GM12878 (cell line): ENCODE data around the gene EHD1. TPM values are rescaled to one million over a fixed set of nuclear protein-coding genes. Genes with fewer than 3 reads are reported as not detected.

ENCODE experiments used
- ATAC-seq: fragments of 200-7000 bp; cut with Tn5 transposase; 3 replicates; pipeline ENCODE4 v1.9.1; 2020; ENCODE audit warnings: mild to moderate bottlenecking, moderate library complexity
- BruUV-seq: library from RNA; stranded (reverse); fragments of 400-500 nt; replicated peaks from 2 replicates; lab custom pipeline; 2021; lab: Mats Ljungman, UMichigan
- CTCF ChIA-PET: fragments of 300-600 bp; sonication (Branson Sonifier 250); formaldehyde crosslinking; extraction: SDS; loops from one replicate; lab custom pipeline; 2021; ENCODE audit warnings: inconsistent platforms; lab: Yijun Ruan, JAX
- POLR2A ChIA-PET: fragments of 350-600 bp; formaldehyde crosslinking; extraction: SDS; loops from one replicate; lab custom pipeline; 2021; ENCODE audit warnings: inconsistent platforms; lab: Charles Lee
- RAD21 ChIA-PET: fragments of 300-600 bp; sonication (Branson Sonifier 250); formaldehyde crosslinking; loops from one replicate; lab custom pipeline; 2023; ENCODE audit warnings: antibody characterized with exemption; ENCODE audit not compliant: unreplicated experiment; lab: Charles Lee
- SMC1A ChIA-PET: fragments of 300-600 bp; sonication (Branson Sonifier 250); formaldehyde crosslinking; loops from one replicate; lab custom pipeline; 2023; ENCODE audit not compliant: unreplicated experiment, uncharacterized antibody; lab: Charles Lee
- DNase-seq: peaks from one replicate; pipeline ENCODE4 v3.0.0-alpha.2; 2011; ENCODE audit warnings: low read depth, low spot score
- FAIRE-seq: peaks from 3 replicates; lab custom pipeline; 2011; peaks lifted over from hg19 to GRCh38; lab: Jason Lieb, UNC
- H2AFZ ChIP-seq: 2 replicates; pipeline ENCODE4 v1.6.0; 2011; ENCODE audit warnings: low read depth, low read length, control low read depth; ENCODE audit not compliant: control insufficient read depth
- H3K27ac ChIP-seq: 2 replicates; pipeline ENCODE4 v1.5.1; 2011; ENCODE audit warnings: control low read depth; ENCODE audit not compliant: control insufficient read depth, insufficient read depth
- H3K27me3 ChIP-seq, 2 experiments: replicated peaks in 1 of 2; 2 replicates each; pipeline versions ENCODE4 v1.6.0 to v1.6.1; 2011; ENCODE audit warnings: low read length in 1 of 2; ENCODE audit not compliant: control insufficient read depth in 2 of 2, insufficient read depth in 2 of 2
- H3K36me3 ChIP-seq, 2 experiments: 2 replicates each; pipeline ENCODE4 v1.5.1; 2011; ENCODE audit warnings: low read length in 1 of 2; ENCODE audit not compliant: control insufficient read depth in 2 of 2, insufficient read depth in 2 of 2
- H3K4me1 ChIP-seq: 2 replicates; pipeline ENCODE4 v1.6.1; 2011; ENCODE audit warnings: mild to moderate bottlenecking, low read length, moderate library complexity, mixed read lengths; ENCODE audit not compliant: control insufficient read depth, insufficient read depth
- H3K4me2 ChIP-seq: 2 replicates; pipeline ENCODE4 v1.6.0; 2011; ENCODE audit warnings: control low read depth; ENCODE audit not compliant: control insufficient read depth, insufficient read depth
- H3K4me3 ChIP-seq: fragments of 200-600 bp; sonication (generic); 2 replicates; pipeline ENCODE4 v1.5.1; 2016
- H3K79me2 ChIP-seq: 2 replicates; pipeline ENCODE4 v1.6.0; 2011; ENCODE audit warnings: low read length; ENCODE audit not compliant: control insufficient read depth, insufficient read depth
- H3K9ac ChIP-seq: 2 replicates; pipeline ENCODE4 v1.8.0; 2011; ENCODE audit warnings: low read length, control low read depth, mixed read lengths; ENCODE audit not compliant: control insufficient read depth, insufficient read depth
- H3K9me3 ChIP-seq: replicated peaks from 3 replicates; pipeline ENCODE4 v1.5.1; 2011; ENCODE audit warnings: mild to moderate bottlenecking, low read length; ENCODE audit not compliant: control insufficient read depth, insufficient read depth
- H4K20me1 ChIP-seq: 2 replicates; pipeline ENCODE4 v1.6.0; 2011; ENCODE audit not compliant: control insufficient read depth, insufficient read depth
- ESRRA ChIP-seq: IDR thresholded peaks from 2 replicates; pipeline ENCODE4 v1.6.1; 2012; ENCODE audit warnings: mild to moderate bottlenecking, low read length, improper control_type of control experiment
- MLLT1 ChIP-seq: fragments of 450-650 bp; IDR thresholded peaks from 2 replicates; pipeline ENCODE4 v1.6.1; 2016; ENCODE audit warnings: mild to moderate bottlenecking
- RAD51 ChIP-seq: fragments of 450-650 bp; IDR thresholded peaks from 2 replicates; pipeline ENCODE4 v1.6.1; 2016; ENCODE audit warnings: moderate library complexity, mild to moderate bottlenecking, inconsistent platforms
- ZBTB40 ChIP-seq: fragments of 450-650 bp; IDR thresholded peaks from 2 replicates; pipeline ENCODE4 v1.6.1; 2016; ENCODE audit warnings: mild to moderate bottlenecking, moderate library complexity, borderline replicate concordance
- WGBS: methylation state at CpG from one replicate; pipeline ENCODE4 v1.1.6; 2016; ENCODE audit warnings: low lambda C conversion rate; ENCODE audit not compliant: insufficient replicate concordance, insufficient coverage; ENCODE audit errors: missing lambda C conversion rate; 5-methylcytosine and 5-hydroxymethylcytosine counted together
- in situ Hi-C: fragments of 300-500 bp; cut with MboI; formaldehyde crosslinking; loops from 9 replicates; pipeline ENCODE4 v1.14.3; 2018; ENCODE audit warnings: mixed read lengths
- intact Hi-C: fragments of 100-400 bp; cut with micrococcal nuclease; formaldehyde crosslinking; loops from one replicate; pipeline ENCODE4 v1.14.2; 2022; ENCODE audit not compliant: unreplicated experiment
- polyA plus RNA-seq, 11 experiments: library from polyadenylated mRNA; depleted of rRNA in 4 of 11; unstranded in 6 of 11; stranded (reverse) in 5 of 11; fragments of >200 nt; fragmentation: Nextera tagmentation in 4 of 11; fragmentation: Illumina TruSeq in 1 of 11; extraction: Ambion mirVana in 4 of 11; extraction: Trizol in 1 of 11; gene quantifications; 1 replicate in 1 of 11; 2 replicates in 10 of 11; pipeline versions ENCODE4 v1.2.1 to v1.2.3, GENCODE V29; 2011 to 2016; ENCODE audit warnings: inconsistent platforms in 2 of 11, missing spikeins in 2 of 11, low read depth in 1 of 11
- total RNA-seq, 4 experiments: library from RNA; depleted of rRNA in 3 of 4; stranded (reverse); fragments of >200 nt in 3 of 4; fragmentation: Illumina TruSeq in 1 of 4; extraction: Trizol in 1 of 4; gene quantifications; 2 replicates each; pipeline versions ENCODE4 v1.2.1 to v1.2.3, GENCODE V29; 2013 to 2021
- TF ChIP-seq, protein P1 (sequence below), 3 experiments: IDR thresholded peaks in 2 of 3; conservative IDR thresholded peaks in 1 of 3; 2 replicates each; pipeline ENCODE4 v1.5.1; 2011; ENCODE audit warnings: low read depth in 3 of 3, low read length in 3 of 3, mild to moderate bottlenecking in 3 of 3, control low read depth in 2 of 3, moderate library complexity in 2 of 3, inconsistent platforms in 1 of 3, mixed read lengths in 1 of 3; ENCODE audit not compliant: control insufficient read depth in 2 of 3, insufficient read depth in 1 of 3; ENCODE audit errors: extremely low read depth in 1 of 3

The EHD1 gene
- total and polyA plus RNA-seq, 10 of the 15 experiments (the other 5 are each of a cell fraction or from before 2014, with no cell fraction given) = 1.0 to 165 (median 66.5) TPM

GRCh38 chr11:64918017-64918416, 39.6 kb upstream of the EHD1 start (continued):
- TF ChIP-seq, protein P1, sequence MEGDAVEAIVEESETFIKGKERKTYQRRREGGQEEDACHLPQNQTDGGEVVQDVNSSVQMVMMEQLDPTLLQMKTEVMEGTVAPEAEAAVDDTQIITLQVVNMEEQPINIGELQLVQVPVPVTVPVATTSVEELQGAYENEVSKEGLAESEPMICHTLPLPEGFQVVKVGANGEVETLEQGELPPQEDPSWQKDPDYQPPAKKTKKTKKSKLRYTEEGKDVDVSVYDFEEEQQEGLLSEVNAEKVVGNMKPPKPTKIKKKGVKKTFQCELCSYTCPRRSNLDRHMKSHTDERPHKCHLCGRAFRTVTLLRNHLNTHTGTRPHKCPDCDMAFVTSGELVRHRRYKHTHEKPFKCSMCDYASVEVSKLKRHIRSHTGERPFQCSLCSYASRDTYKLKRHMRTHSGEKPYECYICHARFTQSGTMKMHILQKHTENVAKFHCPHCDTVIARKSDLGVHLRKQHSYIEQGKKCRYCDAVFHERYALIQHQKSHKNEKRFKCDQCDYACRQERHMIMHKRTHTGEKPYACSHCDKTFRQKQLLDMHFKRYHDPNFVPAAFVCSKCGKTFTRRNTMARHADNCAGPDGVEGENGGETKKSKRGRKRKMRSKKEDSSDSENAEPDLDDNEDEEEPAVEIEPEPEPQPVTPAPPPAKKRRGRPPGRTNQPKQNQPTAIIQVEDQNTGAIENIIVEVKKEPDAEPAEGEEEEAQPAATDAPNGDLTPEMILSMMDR (IDR thresholded peaks at IDR 0.05 in 2 of 3, conservative IDR thresholded peaks at IDR 0.05 in 1 of 3; ENCODE audit: control insufficient read depth in 2 of 3, extremely low read depth in 1 of 3, insufficient read depth in 1 of 3, low read depth in 3 of 3, low read length in 3 of 3) = peak; percentile 19 to 37 (median 30); a peak in 3 of 6 replicates

DNA sequence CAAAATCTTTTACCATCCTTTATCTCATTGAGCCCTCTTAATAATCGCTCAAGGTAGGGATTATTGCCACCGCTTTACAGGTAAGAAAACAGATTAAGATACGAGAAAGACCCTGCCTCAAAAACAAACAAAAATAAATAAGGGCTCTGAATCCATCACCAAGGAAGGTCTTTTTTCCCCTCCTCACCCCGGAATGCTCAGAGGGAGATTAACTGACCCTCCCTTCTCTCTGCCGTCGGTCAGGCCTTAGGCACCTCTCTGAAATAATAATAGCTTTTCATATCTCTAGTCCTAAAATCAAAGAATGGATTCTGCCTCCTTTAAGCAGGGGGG, 39.2 kb upstream of the EHD1 start:
- ChIA-PET POLR2A (interaction anchor here (0.6 to 1.4 kb wide), 6 partner anchors 9 to 136 kb away, joined by 3 to 4 read pairs (median 3); no protein-coding TSS in a partner anchor), RAD21 (interaction anchor here (0.7 kb wide), 1 partner anchor 58 kb away, joined by 3 read pairs; no protein-coding TSS in a partner anchor), SMC1A (interaction anchor here (0.8 to 1.8 kb wide), 4 partner anchors 45 to 79 kb away, joined by 3 to 19 read pairs (median 4); partner anchors contain the start of gene BATF2), CTCF (interaction anchor here (0.6 to 2.3 kb wide), 12 partner anchors 9 to 200 kb away, joined by 3 to 18 read pairs (median 3); partner anchors contain the start of genes BATF2 and ZNHIT2)
- H3K9ac ChIP-seq = peak overlapping the region; percentile 36; the same call in 1 of the 2 replicates
- peak overlapping the region; percentile 23 for H3K4me2 ChIP-seq
- ATAC-seq (no peak), DNase-seq (no peak), FAIRE-seq (no peak)
- H3K79me2 ChIP-seq = peaks cover 11% of the 10 kb centered on the region
- H4K20me1 ChIP-seq = no peaks in the 10 kb centered on the region
- BruUV-seq = TSS peak; percentile 96
- peak overlapping the region; percentile 58 for H2AFZ ChIP-seq
- no peaks in the 10 kb centered on the region for H3K27me3 ChIP-seq
- peaks cover 6% of the 10 kb centered on the region for H3K4me1 ChIP-seq
- 0% methylated on average over 6 of the region's 6 CpGs for WGBS
- H3K9me3 ChIP-seq = no peaks in the 10 kb centered on the region
- H3K4me3 ChIP-seq = peak overlapping the region; percentile 77
- in situ Hi-C loops = no loop called here
- TF ChIP-seq ESRRA = no peak
- peak; percentile 69 for TF ChIP-seq MLLT1
- peak; percentile 32; the same call in 1 of the 2 replicates for TF ChIP-seq RAD51
- TF ChIP-seq ZBTB40 = peak; percentile 52; the same call in 1 of the 2 replicates
- TF ChIP-seq, all 136 proteins: peak for 3
- intact Hi-C loops = loop anchor here (5.0 kb wide), 1 partner anchor 195 kb away; the partner anchor contains the start of gene TM7SF2
- Histone ChIP-seq H3K36me3 (no peaks in the 10 kb centered on the region), H3K27ac (peak overlapping the region; percentile 5; the same call in 1 of the 2 replicates)
